H1 (cell line): ENCODE measurements around the gene IFNA1. TPM values are rescaled to one million over a fixed set of nuclear protein-coding genes. Genes with fewer than 3 reads are reported as not detected.

ENCODE experiments used
- CTCF ChIA-PET: fragments of 300-600 bp; sonication (Branson Sonifier 250); formaldehyde crosslinking; loops from one replicate; lab custom pipeline; 2021; ENCODE audit not compliant: partially characterized antibody; lab: Charles Lee
- POLR2A ChIA-PET: fragments of 300-600 bp; sonication (Branson Sonifier 250); formaldehyde crosslinking; loops from one replicate; lab custom pipeline; 2021; ENCODE audit warnings: inconsistent platforms; ENCODE audit not compliant: partially characterized antibody; lab: Charles Lee
- DNase-seq, 2 experiments: peaks; one replicate each; pipeline versions ENCODE4 v3.0.0 to v3.0.0-alpha.2; 2010 to 2022; ENCODE audit warnings: low spot score in 2 of 2, low read depth in 1 of 2, mixed read lengths in 1 of 2
- FAIRE-seq: peaks from 2 replicates; lab custom pipeline; 2011; peaks lifted over from hg19 to GRCh38; lab: Jason Lieb, UNC
- H2AFZ ChIP-seq: 2 replicates; pipeline ENCODE4 v1.8.1; 2012; ENCODE audit warnings: low read length, inconsistent platforms
- H2AK5ac ChIP-seq: 2 replicates; pipeline ENCODE4 v1.6.1; 2013; ENCODE audit warnings: low read depth, low read length
- H2BK120ac ChIP-seq: replicated peaks from 2 replicates; pipeline ENCODE3; 2013; ENCODE audit warnings: low read depth, low read length, inconsistent platforms
- H2BK12ac ChIP-seq: 2 replicates; pipeline ENCODE4 v1.6.1; 2013; ENCODE audit warnings: low read depth, low read length
- H2BK15ac ChIP-seq: 2 replicates; pipeline ENCODE4 v1.6.1; 2013; ENCODE audit warnings: low read length
- H2BK20ac ChIP-seq: 2 replicates; pipeline ENCODE4 v1.6.1; 2013; ENCODE audit warnings: low read length
- H2BK5ac ChIP-seq: 2 replicates; pipeline ENCODE4 v1.6.1; 2013; ENCODE audit warnings: low read depth, low read length
- H3K14ac ChIP-seq: 2 replicates; pipeline ENCODE4 v1.6.1; 2013; ENCODE audit warnings: inconsistent platforms; ENCODE audit not compliant: insufficient read length
- H3K18ac ChIP-seq: 2 replicates; pipeline ENCODE4 v1.6.1; 2013; ENCODE audit warnings: low read length; ENCODE audit errors: extremely low read depth
- H3K23ac ChIP-seq: 2 replicates; pipeline ENCODE4 v1.6.1; 2013; ENCODE audit warnings: inconsistent platforms; ENCODE audit not compliant: insufficient read length
- H3K23me2 ChIP-seq: 2 replicates; pipeline ENCODE4 v1.6.1; 2013; ENCODE audit warnings: low read depth, low read length
- H3K27ac ChIP-seq: 2 replicates; pipeline ENCODE4 v1.6.1; 2011; ENCODE audit warnings: low read depth, low read length, inconsistent platforms
- H3K27me3 ChIP-seq, 4 experiments: replicated peaks in 1 of 4; 1 replicate in 1 of 4; 2 replicates in 3 of 4; pipeline versions ENCODE4 v1.6.1 to v1.8.1; 2011 to 2013; ENCODE audit warnings: low read length in 3 of 4, mild to moderate bottlenecking in 3 of 4, inconsistent platforms in 2 of 4, mixed read lengths in 2 of 4, moderate library complexity in 1 of 4; ENCODE audit not compliant: control insufficient read depth in 3 of 4, insufficient read depth in 3 of 4; ENCODE audit errors: extremely low read depth in 1 of 4
- H3K36me3 ChIP-seq, 4 experiments: 2 replicates each; pipeline versions ENCODE4 v1.6.1 to v1.8.1; 2011 to 2013; ENCODE audit warnings: mild to moderate bottlenecking in 4 of 4, low read length in 3 of 4, moderate library complexity in 2 of 4, control low read depth in 1 of 4, inconsistent platforms in 1 of 4; ENCODE audit not compliant: insufficient read depth in 4 of 4, control insufficient read depth in 2 of 4
- H3K4ac ChIP-seq: replicated peaks from 2 replicates; pipeline ENCODE3; 2013; ENCODE audit warnings: low read length, low read depth, mixed read lengths, inconsistent platforms; ENCODE audit not compliant: insufficient read length
- H3K4me1 ChIP-seq, 4 experiments: replicated peaks in 1 of 4; 1 replicate in 1 of 4; 2 replicates in 3 of 4; pipeline versions ENCODE4 v1.6.1 to v1.8.1; 2011 to 2013; ENCODE audit warnings: low read length in 3 of 4, inconsistent platforms in 2 of 4, mixed read lengths in 1 of 4; ENCODE audit not compliant: insufficient read depth in 4 of 4, control insufficient read depth in 3 of 4
- H3K4me2 ChIP-seq, 2 experiments: 2 replicates each; pipeline versions ENCODE4 v1.6.1 to v1.8.1; 2011 to 2013; ENCODE audit warnings: low read depth in 2 of 2, low read length in 2 of 2, control low read depth in 1 of 2, inconsistent platforms in 1 of 2, mild to moderate bottlenecking in 1 of 2; ENCODE audit not compliant: insufficient read depth in 1 of 2
- H3K4me3 ChIP-seq, 4 experiments: fragments of 200-600, 300-600 bp in 1 of 4; sonication (generic), shearing (Covaris generic), sonication (Bioruptor Twin) in 1 of 4; 2 replicates each; pipeline versions ENCODE4 v1.5.1 to v1.8.1; 2011 to 2016; ENCODE audit warnings: low read length in 4 of 4, low read depth in 3 of 4, control low read depth in 2 of 4, inconsistent platforms in 2 of 4, mild to moderate bottlenecking in 2 of 4, mixed read lengths in 1 of 4, moderate library complexity in 1 of 4; ENCODE audit not compliant: insufficient read depth in 2 of 4; ENCODE audit errors: extremely low read depth in 1 of 4
- H3K56ac ChIP-seq: replicated peaks from 2 replicates; pipeline ENCODE3; 2013; ENCODE audit warnings: low read depth, mild to moderate bottlenecking, mixed read lengths, low read length, inconsistent platforms; ENCODE audit not compliant: insufficient read length
- H3K79me1 ChIP-seq: 2 replicates; pipeline ENCODE4 v1.6.1; 2013; ENCODE audit warnings: low read depth, low read length, control low read depth
- H3K79me2 ChIP-seq, 2 experiments: 2 replicates each; pipeline versions ENCODE4 v1.6.1 to v1.8.1; 2012 to 2013; ENCODE audit warnings: low read length in 2 of 2, mild to moderate bottlenecking in 2 of 2, inconsistent platforms in 1 of 2; ENCODE audit not compliant: insufficient read depth in 2 of 2, control insufficient read depth in 1 of 2
- H3K9ac ChIP-seq, 4 experiments: replicated peaks in 1 of 4; 1 replicate in 1 of 4; 2 replicates in 3 of 4; pipeline versions ENCODE4 v1.6.1 to v1.8.1; 2011 to 2013; ENCODE audit warnings: low read depth in 3 of 4, low read length in 3 of 4, control low read depth in 2 of 4, mild to moderate bottlenecking in 2 of 4, moderate library complexity in 2 of 4, inconsistent platforms in 1 of 4; ENCODE audit errors: extremely low read depth in 1 of 4
- H3K9me3 ChIP-seq, 2 experiments: 2 replicates each; pipeline versions ENCODE4 v1.6.1 to v1.8.1; 2012 to 2013; ENCODE audit warnings: mild to moderate bottlenecking in 2 of 2, moderate library complexity in 2 of 2, control low read depth in 1 of 2, inconsistent platforms in 1 of 2, low read depth in 1 of 2, low read length in 1 of 2, mixed read lengths in 1 of 2; ENCODE audit not compliant: insufficient read depth in 2 of 2
- H4K20me1 ChIP-seq, 2 experiments: replicated peaks in 1 of 2; 2 replicates each; pipeline versions ENCODE3 to v1.8.1; 2011 to 2013; ENCODE audit warnings: inconsistent platforms in 2 of 2, low read length in 2 of 2, mild to moderate bottlenecking in 1 of 2; ENCODE audit not compliant: insufficient read depth in 2 of 2, control insufficient read depth in 1 of 2
- H4K5ac ChIP-seq: 2 replicates; pipeline ENCODE4 v1.6.1; 2013; ENCODE audit warnings: low read length, low read depth, mixed read lengths, inconsistent platforms; ENCODE audit not compliant: insufficient read length
- H4K8ac ChIP-seq: 2 replicates; pipeline ENCODE4 v1.8.0; 2013; ENCODE audit warnings: mild to moderate bottlenecking, moderate library complexity, low read length, inconsistent platforms; ENCODE audit not compliant: insufficient read depth; ENCODE audit errors: extremely low read depth
- H4K91ac ChIP-seq: replicated peaks from 2 replicates; pipeline ENCODE3; 2013; ENCODE audit warnings: low read length, mixed read lengths, inconsistent platforms; ENCODE audit not compliant: insufficient read length
- CTCF ChIP-seq, 3 experiments: IDR thresholded peaks; 1 replicate in 2 of 3; 2 replicates in 1 of 3; pipeline versions ENCODE4 v1.5.1 to v1.6.1; 2011; ENCODE audit warnings: low read length in 3 of 3, mild to moderate bottlenecking in 3 of 3, inconsistent platforms in 2 of 3, low read depth in 1 of 3, moderate library complexity in 1 of 3; ENCODE audit not compliant: insufficient read depth in 1 of 3; ENCODE audit errors: control extremely low read depth in 1 of 3
- HDAC2 ChIP-seq, 2 experiments: fragments of 300-600 bp in 1 of 2; sonication (generic) in 1 of 2; IDR thresholded peaks; 2 replicates each; pipeline ENCODE4 v1.6.1; 2011 to 2012; ENCODE audit warnings: low read depth in 2 of 2, low read length in 2 of 2, mild to moderate bottlenecking in 2 of 2, moderate library complexity in 2 of 2, borderline replicate concordance in 1 of 2, inconsistent platforms in 1 of 2
- KDM4A ChIP-seq: IDR thresholded peaks from one replicate; pipeline ENCODE4 v1.7.1; 2012; ENCODE audit warnings: low read depth, mild to moderate bottlenecking, moderate library complexity, low read length, inconsistent platforms; ENCODE audit not compliant: severe bottlenecking
- WGBS, 2 experiments: shearing (Covaris generic) in 1 of 2; methylation state at CpG; one replicate each; pipeline versions ENCODE4 v1.1.6 to v1.1.7; 2013 to 2015; ENCODE audit warnings: low lambda C conversion rate in 2 of 2, mixed read lengths in 2 of 2, inconsistent platforms in 1 of 2, low coverage in 1 of 2, missing lambda C conversion rate in 1 of 2; ENCODE audit not compliant: insufficient replicate concordance in 2 of 2, insufficient coverage in 1 of 2, insufficient read length in 1 of 2; ENCODE audit errors: extremely low coverage in 1 of 2, missing lambda C conversion rate in 1 of 2; 5-methylcytosine and 5-hydroxymethylcytosine counted together
- polyA plus RNA-seq, 7 experiments: library from polyadenylated mRNA; depleted of rRNA in 3 of 7; stranded (reverse) in 5 of 7; unstranded in 2 of 7; fragments of >200 nt in 5 of 7; fragments of 200-250 nt in 2 of 7; gene quantifications; 1 replicate in 5 of 7; 2 replicates in 1 of 7; 4 replicates in 1 of 7; pipeline versions ENCODE4 v1.2.1 to v1.2.3, GENCODE V29; 2011 to 2013; ENCODE audit warnings: missing spikeins in 2 of 7, mixed read lengths in 2 of 7
- total RNA-seq: library from RNA; stranded (reverse); fragmentation: NEBNext Ultra II Directional; extraction: Animal tissue kit (Norgen Biotek cat#: 25700); gene quantifications from 2 replicates; pipeline ENCODE4 v1.2.1, GENCODE V29; 2021

The IFNA1 gene
- total and polyA plus RNA-seq, 2 of the 8 experiments (the other 6 are each of a cell fraction or from before 2014, with no cell fraction given), result not detected

GRCh38 chr9:21413151-21413550 lies 27.1 kb upstream of the IFNA1 start:
- no peak overlapping the region for H2BK20ac ChIP-seq
- H3K4me2 ChIP-seq, result no peak overlapping the region
- no peak overlapping the region for H2BK120ac ChIP-seq
- no peak overlapping the region for H3K14ac ChIP-seq
- ChIA-PET POLR2A (no interaction called here), CTCF (interaction anchor here (1.1 to 2.0 kb wide), 6 partner anchors 10 to 132 kb away, joined by 3 to 7 read pairs (median 4); no protein-coding TSS in a partner anchor)
- DNase-seq (no peak), FAIRE-seq (no peak)
- no peak overlapping the region for H3K27ac ChIP-seq
- H3K23me2 ChIP-seq, result no peaks in the 10 kb centered on the region
- no peak overlapping the region for H3K18ac ChIP-seq
- no peak overlapping the region for H3K56ac ChIP-seq
- H2BK5ac ChIP-seq, result no peak overlapping the region
- 79% methylated on average over 4 of the region's 4 CpGs; no CpG with 5 or more reads in 1 of the 2 experiments for WGBS, 2 experiments
- no peaks in the 10 kb centered on the region for H3K79me1 ChIP-seq
- no peak overlapping the region for H3K9ac ChIP-seq
- H3K36me3 ChIP-seq, result no peaks in the 10 kb centered on the region
- no peaks in the 10 kb centered on the region for H3K79me2 ChIP-seq
- no peak overlapping the region for H4K91ac ChIP-seq
- no peak overlapping the region for H4K5ac ChIP-seq
- H3K4ac ChIP-seq, result no peak overlapping the region
- no peaks in the 10 kb centered on the region for H4K20me1 ChIP-seq
- no peaks in the 10 kb centered on the region for H3K9me3 ChIP-seq
- no peak overlapping the region for H2BK12ac ChIP-seq
- H3K23ac ChIP-seq, result no peak overlapping the region
- no peak overlapping the region for H4K8ac ChIP-seq
- peak overlapping the region; percentile 58; the same call in 1 of the 2 replicates for H2AFZ ChIP-seq
- TF ChIP-seq HDAC2 (IDR thresholded peaks at IDR 0.05; ENCODE audit: borderline replicate concordance in 1 of 2, low read depth in 2 of 2, low read length in 2 of 2), result no peak
- TF ChIP-seq CTCF (IDR thresholded peaks at IDR 0.05; ENCODE audit: control extremely low read depth in 1 of 3, insufficient read depth in 1 of 3, low read depth in 1 of 3, low read length in 3 of 3), result no peak
- TF ChIP-seq KDM4A, result no peak
- no peak overlapping the region for H2BK15ac ChIP-seq
- H3K4me3 ChIP-seq, result no peak overlapping the region
- H3K4me1 ChIP-seq, result no peaks in the 10 kb centered on the region
- H2AK5ac ChIP-seq, result no peak overlapping the region
- no peaks in the 10 kb centered on the region for H3K27me3 ChIP-seq
